Measurements from ENCODE around the gene SERINC4.

DNA sequence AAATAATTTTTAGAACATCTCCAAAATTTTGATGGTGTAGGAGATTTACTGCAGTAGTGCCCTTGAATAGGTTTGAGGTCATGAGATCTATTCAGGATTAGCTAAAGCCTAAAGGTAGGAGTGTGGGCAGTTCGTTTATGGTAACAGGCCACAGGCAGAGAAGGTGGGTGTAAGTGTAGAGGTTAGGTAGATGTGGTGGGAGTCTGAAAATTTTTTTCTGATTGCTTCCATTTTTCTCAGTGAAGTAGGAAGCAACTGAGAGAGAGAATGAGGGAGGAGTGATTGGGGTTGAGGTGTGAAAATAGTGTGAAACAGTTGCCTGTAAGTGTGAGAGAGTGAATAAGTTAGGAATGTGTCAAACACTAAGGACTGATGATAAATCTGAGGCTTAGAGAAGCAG, 21.0 kb downstream of the SERINC4 start:
- TF ChIP-seq POLR2A (IDR thresholded peaks at IDR 0.05) (no peak), EP300 (IDR thresholded peaks at IDR 0.05) (no peak), POLR2AphosphoS5 (IDR thresholded peaks at IDR 0.05) (no peak)
- TF ChIP-seq, protein P1, sequence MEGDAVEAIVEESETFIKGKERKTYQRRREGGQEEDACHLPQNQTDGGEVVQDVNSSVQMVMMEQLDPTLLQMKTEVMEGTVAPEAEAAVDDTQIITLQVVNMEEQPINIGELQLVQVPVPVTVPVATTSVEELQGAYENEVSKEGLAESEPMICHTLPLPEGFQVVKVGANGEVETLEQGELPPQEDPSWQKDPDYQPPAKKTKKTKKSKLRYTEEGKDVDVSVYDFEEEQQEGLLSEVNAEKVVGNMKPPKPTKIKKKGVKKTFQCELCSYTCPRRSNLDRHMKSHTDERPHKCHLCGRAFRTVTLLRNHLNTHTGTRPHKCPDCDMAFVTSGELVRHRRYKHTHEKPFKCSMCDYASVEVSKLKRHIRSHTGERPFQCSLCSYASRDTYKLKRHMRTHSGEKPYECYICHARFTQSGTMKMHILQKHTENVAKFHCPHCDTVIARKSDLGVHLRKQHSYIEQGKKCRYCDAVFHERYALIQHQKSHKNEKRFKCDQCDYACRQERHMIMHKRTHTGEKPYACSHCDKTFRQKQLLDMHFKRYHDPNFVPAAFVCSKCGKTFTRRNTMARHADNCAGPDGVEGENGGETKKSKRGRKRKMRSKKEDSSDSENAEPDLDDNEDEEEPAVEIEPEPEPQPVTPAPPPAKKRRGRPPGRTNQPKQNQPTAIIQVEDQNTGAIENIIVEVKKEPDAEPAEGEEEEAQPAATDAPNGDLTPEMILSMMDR (IDR thresholded peaks at IDR 0.05), result no peak

Data from sigmoid colon (tissue), 4 donors.